HCT116 (cell line): Measurements from ENCODE around the gene SNX8. TPM values are rescaled to one million over a fixed set of nuclear protein-coding genes. Genes with fewer than 3 reads are reported as not detected.
A peak's percentile ranks its signal among the peaks of the same experiment; 100 is the strongest.

Experiments
- ATAC-seq: fragments of 200-7000 bp; cut with Tn5 transposase; 2 replicates; pipeline ENCODE4 v1.9.1; 2020; ENCODE audit warnings: mild to moderate bottlenecking, moderate library complexity
- BruUV-seq: library from RNA; stranded (reverse); fragments of 400-500 nt; replicated peaks from 2 replicates; lab custom pipeline; 2021; lab: Mats Ljungman, UMichigan
- CTCF ChIA-PET: fragments of 300-600 bp; sonication (Branson Sonifier 250); formaldehyde crosslinking; loops from one replicate; lab custom pipeline; 2021; ENCODE audit warnings: antibody characterized with exemption; lab: Charles Lee
- POLR2A ChIA-PET: fragments of 300-600, 350-600 bp; sonication (Branson Sonifier 250); formaldehyde crosslinking; loops from one replicate; lab custom pipeline; 2021; ENCODE audit warnings: antibody characterized with exemption; lab: Charles Lee
- RAD21 ChIA-PET, 2 experiments: fragments of 300-600 bp; sonication (Branson Sonifier 250); formaldehyde crosslinking; loops; one replicate each; lab custom pipeline; 2023; ENCODE audit warnings: low total read pairs in 2 of 2; ENCODE audit not compliant: uncharacterized antibody in 2 of 2, unreplicated experiment in 2 of 2, low non-redundant PET in 1 of 2; lab: Charles Lee
- DNase-seq: peaks from one replicate; pipeline ENCODE4 v3.0.0-alpha.2; 2010; ENCODE audit warnings: low read depth, low spot score
- H2AFZ ChIP-seq: fragments of 200-600 bp; shearing (Covaris generic), sonication (generic); 2 replicates; pipeline ENCODE4 v1.6.1; 2017; ENCODE audit warnings: low read depth, mixed run types, mixed read lengths, antibody characterized with exemption, low read length; ENCODE audit not compliant: poor library complexity, severe bottlenecking
- H3K27ac ChIP-seq: 2 replicates; pipeline ENCODE4 v1.5.1; 2012; ENCODE audit warnings: low read depth, low read length
- H3K27me3 ChIP-seq: fragments of 200-600 bp; sonication (generic); 2 replicates; pipeline ENCODE4 v1.6.1; 2016; ENCODE audit warnings: mixed run types, low read length, mixed read lengths; ENCODE audit not compliant: insufficient read depth
- H3K36me3 ChIP-seq, 2 experiments: fragments of 200-500 bp in 1 of 2; fragments of 200-600 bp in 1 of 2; sonication (Bioruptor generic) in 1 of 2; sonication (generic) in 1 of 2; 2 replicates each; pipeline versions ENCODE4 v1.5.1 to v1.6.1; 2014 to 2016; ENCODE audit warnings: low read length in 2 of 2, inconsistent platforms in 1 of 2, mixed read lengths in 1 of 2, mixed run types in 1 of 2; ENCODE audit not compliant: insufficient read depth in 2 of 2, control insufficient read depth in 1 of 2
- H3K4me1 ChIP-seq, 2 experiments: fragments of 200-600 bp in 1 of 2; sonication (generic) in 1 of 2; 2 replicates each; pipeline versions ENCODE4 v1.5.1 to v1.6.1; 2012 to 2017; ENCODE audit warnings: low read length in 2 of 2, inconsistent platforms in 1 of 2, mild to moderate bottlenecking in 1 of 2, mixed read lengths in 1 of 2, mixed run types in 1 of 2, moderate library complexity in 1 of 2; ENCODE audit not compliant: insufficient read depth in 2 of 2, control insufficient read depth in 1 of 2
- H3K4me2 ChIP-seq: fragments of 200-600 bp; sonication (generic); 2 replicates; pipeline ENCODE4 v1.6.1; 2017; ENCODE audit warnings: mixed run types, low read length, mixed read lengths
- H3K4me3 ChIP-seq, 2 experiments: fragments of 200-600 bp in 1 of 2; sonication (generic) in 1 of 2; replicated peaks in 1 of 2; 2 replicates each; pipeline ENCODE4 v1.5.1; 2011 to 2016; ENCODE audit warnings: low read length in 2 of 2, control low read depth in 1 of 2, low read depth in 1 of 2, mild to moderate bottlenecking in 1 of 2, mixed read lengths in 1 of 2, mixed run types in 1 of 2
- H3K79me2 ChIP-seq: fragments of 200-600 bp; sonication (generic); 2 replicates; pipeline ENCODE4 v1.6.1; 2017; ENCODE audit warnings: mild to moderate bottlenecking, mixed run types, low read length, moderate library complexity, mixed read lengths; ENCODE audit not compliant: insufficient read depth
- H3K9ac ChIP-seq: fragments of 200-600 bp; sonication (generic); 2 replicates; pipeline ENCODE4 v1.6.1; 2016; ENCODE audit warnings: low read length, mixed read lengths
- H3K9me2 ChIP-seq: fragments of 200-600 bp; sonication (generic), shearing (Covaris generic); 2 replicates; pipeline ENCODE4 v1.6.1; 2017; ENCODE audit warnings: mixed run types, mild to moderate bottlenecking, moderate library complexity; ENCODE audit not compliant: insufficient read depth
- H3K9me3 ChIP-seq, 2 experiments: fragments of 200-500 bp in 1 of 2; fragments of 200-600 bp in 1 of 2; sonication (Bioruptor generic) in 1 of 2; sonication (generic) in 1 of 2; 2 replicates each; pipeline ENCODE4 v1.6.1; 2014 to 2017; ENCODE audit warnings: low read length in 2 of 2, mixed read lengths in 2 of 2, inconsistent platforms in 1 of 2, low read depth in 1 of 2, mild to moderate bottlenecking in 1 of 2, mixed run types in 1 of 2, moderate library complexity in 1 of 2; ENCODE audit not compliant: control insufficient read depth in 1 of 2, insufficient read depth in 1 of 2
- H4K20me1 ChIP-seq: fragments of 200-600 bp; sonication (generic), shearing (Covaris generic); 2 replicates; pipeline ENCODE4 v1.6.1; 2017; ENCODE audit warnings: mixed run types, mild to moderate bottlenecking, moderate library complexity; ENCODE audit not compliant: insufficient read depth
- ATF3 ChIP-seq: IDR thresholded peaks from 2 replicates; pipeline ENCODE4 v1.6.1; 2012
- CBX3 ChIP-seq: IDR thresholded peaks from 2 replicates; pipeline ENCODE4 v1.6.1; 2012; ENCODE audit warnings: low read depth
- CEBPB ChIP-seq: IDR thresholded peaks from 2 replicates; pipeline ENCODE4 v1.6.1; 2012; ENCODE audit warnings: low read depth
- EGR1 ChIP-seq: IDR thresholded peaks from 2 replicates; pipeline ENCODE4 v1.6.1; 2012; ENCODE audit warnings: low read depth
- JUND ChIP-seq: IDR thresholded peaks from 2 replicates; pipeline ENCODE4 v1.6.1; 2012
- POLR2AphosphoS5 ChIP-seq: IDR thresholded peaks from 2 replicates; pipeline ENCODE4 v1.6.1; 2011; ENCODE audit warnings: mild to moderate bottlenecking, low read depth, low read length, moderate library complexity
- SP1 ChIP-seq: IDR thresholded peaks from 2 replicates; pipeline ENCODE4 v1.6.1; 2012; ENCODE audit warnings: low read depth
- ZFX ChIP-seq: fragments of 450-650 bp; IDR thresholded peaks from 2 replicates; pipeline ENCODE4 v1.6.1; 2017
- intact Hi-C: fragments of 100-400 bp; cut with micrococcal nuclease; formaldehyde crosslinking; loops from 2 replicates; pipeline ENCODE4 v1.10.0; 2022
- total RNA-seq: library from RNA; stranded (reverse); gene quantifications from one replicate; pipeline ENCODE4 v1.2.1, GENCODE V29; 2021; ENCODE audit not compliant: unreplicated experiment

SNX8 gene
- total RNA-seq, 1 experiment from 2014 or later = 41.7 TPM

GRCh38 chr7:2243458-2243857, 70.8 kb downstream of the SNX8 start:
- intact Hi-C loops = no loop called here
- ATAC-seq = no peak

GRCh38 chr7:2242541-2243429, 71.5 kb downstream of the SNX8 start:
- no peak for TF ChIP-seq CBX3
- no peak for TF ChIP-seq SP1
- no peak for TF ChIP-seq ATF3
- TF ChIP-seq ZFX = no peak
- TF ChIP-seq EGR1 = no peak
- no peak for TF ChIP-seq JUND
- TF ChIP-seq POLR2AphosphoS5 = 0 out of 2 replicates have a peak, but pooled peaks have one; percentile 10
- no peak for DNase-seq
- peak overlapping the region; percentile 91 for H3K9ac ChIP-seq
- ChIA-PET CTCF (no interaction called here), POLR2A (no interaction called here), RAD21 (no interaction called here)
- no peaks in the 10 kb centered on the region for H3K27me3 ChIP-seq
- H3K9me2 ChIP-seq = no peaks in the 10 kb centered on the region
- no peaks in the 10 kb centered on the region for H4K20me1 ChIP-seq
- peak overlapping the region; percentile 74 to 94 for H3K4me3 ChIP-seq
- peak overlapping the region; percentile 85 for H3K27ac ChIP-seq
- H3K36me3 ChIP-seq = peaks cover 9 to 17% of the 10 kb centered on the region in 2 experiments
- intact Hi-C loops = no loop called here
- H3K79me2 ChIP-seq = peaks cover 58% of the 10 kb centered on the region
- no peaks in the 10 kb centered on the region for H3K9me3 ChIP-seq
- peak overlapping the region; percentile 83 for H3K4me2 ChIP-seq
- peaks cover 9 to 23% of the 10 kb centered on the region in 2 experiments for H3K4me1 ChIP-seq
- H2AFZ ChIP-seq = no peak overlapping the region
- ATAC-seq = peak; percentile 68
- TSS peak; percentile 75 for BruUV-seq

More at GRCh38 chr7:2243458-2243857, 70.8 kb downstream of the SNX8 start:
- peak overlapping the region; percentile 83 for H3K4me2 ChIP-seq
- H4K20me1 ChIP-seq = no peaks in the 10 kb centered on the region
- H3K4me3 ChIP-seq = peak overlapping the region; percentile 74 to 94
- RAD21 ChIA-PET = no interaction called here
- POLR2A ChIA-PET = no interaction called here
- peak overlapping the region; percentile 85 for H3K27ac ChIP-seq
- H3K9me3 ChIP-seq = no peaks in the 10 kb centered on the region
- H3K4me1 ChIP-seq = peaks cover 9 to 23% of the 10 kb centered on the region in 2 experiments
- BruUV-seq = no TSS peak
- peaks cover 51% of the 10 kb centered on the region for H3K79me2 ChIP-seq
- DNase-seq = no peak
- CTCF ChIA-PET = no interaction called here
- H3K36me3 ChIP-seq = peaks cover 3 to 10% of the 10 kb centered on the region in 2 experiments
- peak overlapping the region; percentile 91 for H3K9ac ChIP-seq
- no peak overlapping the region for H2AFZ ChIP-seq
- TF ChIP-seq CBX3 (no peak), CEBPB (no peak), SP1 (no peak)
- H3K9me2 ChIP-seq = no peaks in the 10 kb centered on the region
- no peaks in the 10 kb centered on the region for H3K27me3 ChIP-seq
